GM23338 (cell line): Measurements from ENCODE around the gene SLC35A2. TPM values are rescaled to one million over a fixed set of nuclear protein-coding genes. Genes with fewer than 3 reads are reported as not detected.

Experiments used
- ATAC-seq: fragments of 200-7000 bp; cut with Tn5 transposase; 3 replicates; pipeline ENCODE4 v1.9.1; 2020
- DNase-seq: peaks from one replicate; pipeline ENCODE4 v3.0.0-alpha.2; 2015; ENCODE audit warnings: low spot score
- H2AFZ ChIP-seq: fragments of 200-600 bp; sonication (generic); 2 replicates; pipeline ENCODE4 v1.8.0; 2016; ENCODE audit warnings: antibody characterized with exemption, mild to moderate bottlenecking, moderate library complexity
- H3F3A ChIP-seq: fragments of 200-600 bp; sonication (generic); replicated peaks from 2 replicates; pipeline ENCODE4 v1.8.0; 2017; ENCODE audit warnings: antibody characterized with exemption, mixed run types, low read depth
- H3K27ac ChIP-seq: fragments of 200-600 bp; sonication (generic); 2 replicates; pipeline ENCODE4 v1.6.1; 2016; ENCODE audit warnings: low read depth
- H3K27me3 ChIP-seq: fragments of 200-600 bp; sonication (generic); 2 replicates; pipeline ENCODE4 v1.8.0; 2016; ENCODE audit warnings: mild to moderate bottlenecking, mixed run types, moderate library complexity; ENCODE audit not compliant: insufficient read depth
- H3K36me3 ChIP-seq: fragments of 200-600 bp; sonication (generic); 2 replicates; pipeline ENCODE4 v1.8.0; 2016; ENCODE audit warnings: mild to moderate bottlenecking; ENCODE audit not compliant: insufficient read depth
- H3K4me1 ChIP-seq: fragments of 200-600 bp; sonication (generic); 2 replicates; pipeline ENCODE4 v1.8.0; 2016; ENCODE audit warnings: mild to moderate bottlenecking, moderate library complexity; ENCODE audit not compliant: insufficient read depth
- H3K4me2 ChIP-seq: fragments of 200-600 bp; sonication (generic); 2 replicates; pipeline ENCODE4 v1.7.1; 2017; ENCODE audit warnings: mixed run types
- H3K4me3 ChIP-seq: fragments of 200-600 bp; sonication (generic); 2 replicates; pipeline ENCODE4 v1.6.1; 2016; ENCODE audit warnings: mixed run types
- H3K79me2 ChIP-seq: fragments of 200-600 bp; sonication (generic); replicated peaks from 2 replicates; pipeline ENCODE4 v1.8.0; 2017; ENCODE audit warnings: mild to moderate bottlenecking; ENCODE audit not compliant: insufficient read depth
- H3K9me2 ChIP-seq: fragments of 200-600 bp; sonication (generic); 2 replicates; pipeline ENCODE4 v1.8.0; 2017; ENCODE audit not compliant: insufficient read depth
- H4K20me1 ChIP-seq: fragments of 200-600 bp; sonication (generic); replicated peaks from 2 replicates; pipeline ENCODE4 v1.8.0; 2017; ENCODE audit warnings: mild to moderate bottlenecking; ENCODE audit not compliant: insufficient read depth
- H3K27ac Mint-ChIP-seq: 2 replicates; pipeline ENCODE4 v1.8.0; 2020; ENCODE audit warnings: inconsistent platforms, mild to moderate bottlenecking, moderate library complexity, mixed read lengths
- H3K27me3 Mint-ChIP-seq: 3 replicates; pipeline ENCODE4 v1.8.0; 2022; ENCODE audit warnings: low read depth, mild to moderate bottlenecking, moderate library complexity, mixed read lengths, inconsistent platforms; ENCODE audit not compliant: insufficient read depth, poor library complexity
- H3K36me3 Mint-ChIP-seq: 3 replicates; pipeline ENCODE4 v1.8.0; 2021; ENCODE audit warnings: low read depth, mild to moderate bottlenecking, inconsistent platforms, moderate library complexity, mixed read lengths
- H3K4me1 Mint-ChIP-seq: 3 replicates; pipeline ENCODE4 v1.8.0; 2020; ENCODE audit warnings: mild to moderate bottlenecking, inconsistent platforms, mixed read lengths
- H3K4me3 Mint-ChIP-seq: 3 replicates; pipeline ENCODE4 v1.8.0; 2021; ENCODE audit warnings: moderate library complexity, mild to moderate bottlenecking, inconsistent platforms, mixed read lengths
- H3K9me3 Mint-ChIP-seq: 3 replicates; pipeline ENCODE4 v1.8.0; 2020; ENCODE audit warnings: moderate library complexity, mild to moderate bottlenecking, inconsistent platforms, mixed read lengths
- CTCF ChIP-seq, 2 experiments: fragments of 200-600 bp in 1 of 2; sonication (generic) in 1 of 2; conservative IDR thresholded peaks; 2 replicates each; pipeline versions ENCODE4 v1.5.1 to v1.6.1; 2016 to 2017; ENCODE audit warnings: antibody characterized with exemption in 2 of 2, low read depth in 2 of 2, mild to moderate bottlenecking in 2 of 2, moderate library complexity in 1 of 2
- EZH2 ChIP-seq: fragments of 200-600 bp; sonication (generic); IDR thresholded peaks from one replicate; pipeline ENCODE4 v1.8.0; 2017; ENCODE audit warnings: antibody characterized with exemption, mild to moderate bottlenecking, low read depth; ENCODE audit not compliant: unreplicated experiment
- EZH2phosphoT487 ChIP-seq: fragments of 200-600 bp; sonication (generic); IDR thresholded peaks from one replicate; pipeline ENCODE4 v1.8.1; 2018; ENCODE audit warnings: antibody characterized with exemption; ENCODE audit not compliant: unreplicated experiment
- POLR2AphosphoS5 ChIP-seq: IDR thresholded peaks from 2 replicates; pipeline ENCODE4 v1.6.1; 2016; ENCODE audit warnings: antibody characterized with exemption, low read depth
- STAT1 ChIP-seq: IDR thresholded peaks from one replicate; pipeline ENCODE4 v1.6.1; 2016; ENCODE audit warnings: antibody characterized with exemption; ENCODE audit not compliant: unreplicated experiment
- ZNF462 ChIP-seq: fragments of 250-450 bp; sonication (Bioruptor Pico); IDR thresholded peaks from 2 replicates; pipeline ENCODE4 v1.5.0; 2020; ENCODE audit warnings: mild to moderate bottlenecking, moderate library complexity
- polyA plus RNA-seq: library from polyadenylated mRNA; unstranded; fragments of >200 nt; fragmentation: Nextera tagmentation; extraction: Ambion mirVana; gene quantifications from 2 replicates; pipeline ENCODE4 v1.2.1, GENCODE V29; 2016
- total RNA-seq: library from RNA; depleted of rRNA; stranded (reverse); fragments of >200 nt; shearing (Covaris generic); gene quantifications from 2 replicates; pipeline ENCODE4 v1.2.3, GENCODE V29; 2014

SLC35A2 gene
- total and polyA plus RNA-seq, 2 experiments from 2014 or later: 13.0 to 16.4 TPM

- TF ChIP-seq CTCF (conservative IDR thresholded peaks at IDR 0.05; ENCODE audit: low read depth in 2 of 2): no peak
These were observed 8.7 kb downstream of the SLC35A2 start (continued) for GRCh38 chrX:48902776-48903175.

GRCh38 chrX:48902135-48902534, 9.3 kb downstream of the SLC35A2 start:
- no peak for DNase-seq
- Histone ChIP-seq H3K4me1 (no peaks in the 10 kb centered on the region), H3K9me2 (no peaks in the 10 kb centered on the region), H3K36me3 (no peaks in the 10 kb centered on the region), H3K79me2 (peaks cover 16% of the 10 kb centered on the region), H4K20me1 (no peaks in the 10 kb centered on the region), H3K27me3 (no peaks in the 10 kb centered on the region), H2AFZ (no peak overlapping the region), H3K4me3 (no peak overlapping the region), H3F3A (no peaks in the 10 kb centered on the region), H3K4me2 (no peak overlapping the region), H3K27ac (no peak overlapping the region)
- H3K27me3 Mint-ChIP-seq: peaks cover 4% of the 10 kb centered on the region
- no peak overlapping the region for H3K4me3 Mint-ChIP-seq
- peaks cover 39% of the 10 kb centered on the region for H3K36me3 Mint-ChIP-seq
- ATAC-seq: no peak
- H3K27ac Mint-ChIP-seq: no peak overlapping the region
- TF ChIP-seq ZNF462 (no peak), EZH2phosphoT487 (no peak), POLR2AphosphoS5 (no peak), EZH2 (no peak), CTCF (conservative IDR thresholded peaks at IDR 0.05; ENCODE audit: low read depth in 2 of 2) (no peak), STAT1 (no peak)
- H3K9me3 Mint-ChIP-seq: no peaks in the 10 kb centered on the region
- H3K4me1 Mint-ChIP-seq: peaks cover 7% of the 10 kb centered on the region
